Measurements from ENCODE around the gene CEPT1. TPM values are rescaled to one million over a fixed set of nuclear protein-coding genes. Genes with fewer than 3 reads are reported as not detected.

The CEPT1 gene
- total and polyA plus RNA-seq, 8 donors: 4.6 to 71.4 (median 13.5) TPM

GRCh38 chr1:111133866-111134265 lies 6.2 kb upstream of the CEPT1 start:
- WGBS, 5 donors: 93 to 100% (median 95%) methylated on average over 1 of the region's 1 CpG
- TF ChIP-seq POLR2AphosphoS5 (IDR thresholded peaks at IDR 0.05): no peak
- TF ChIP-seq CTCF (IDR thresholded peaks at IDR 0.05): no peak
- no peak for TF ChIP-seq POLR2A (IDR thresholded peaks at IDR 0.05)
- no peak for TF ChIP-seq EP300 (IDR thresholded peaks at IDR 0.05)
- Histone ChIP-seq H3K36me3 (peaks cover 3 to 47% (median 36%) of the 10 kb centered on the region in 4 donors), H3K4me1 (peaks cover 0 to 16% (median 10%) of the 10 kb centered on the region in 4 donors), H3K4me3 (no peak overlapping the region), H3K9me3 (no peaks in the 10 kb centered on the region), H3K27me3 (no peaks in the 10 kb centered on the region), H3K27ac (peak overlapping the region in 1 of 5 donors; percentile 10)
- no peak for DNase-seq
- intact Hi-C loops (cut with DNase I; ENCODE audit: low total_unique reads): no loop called here

- H3K4me1 ChIP-seq: peaks cover 18 to 46% (median 41%) of the 10 kb centered on the region in 4 donors
- intact Hi-C loops (cut with DNase I; ENCODE audit: low total_unique reads): no loop called here
- WGBS, 5 donors: 0 to 1% (median 0%) methylated on average over 23 to 33 of the region's 33 CpGs
- TF ChIP-seq POLR2AphosphoS5 (IDR thresholded peaks at IDR 0.05): no peak
- TF ChIP-seq CTCF (IDR thresholded peaks at IDR 0.05): no peak
- TF ChIP-seq POLR2A (IDR thresholded peaks at IDR 0.05): no peak
- TF ChIP-seq EP300 (IDR thresholded peaks at IDR 0.05): no peak
- H3K27me3 ChIP-seq: no peaks in the 10 kb centered on the region
- H3K36me3 ChIP-seq: peaks cover 3 to 26% (median 18%) of the 10 kb centered on the region in 4 donors
- H3K4me3 ChIP-seq: peak overlapping the region; percentile 85 to 96 (median 92)
- no peaks in the 10 kb centered on the region for H3K9me3 ChIP-seq
- DNase-seq: peak; percentile 30 to 85
- H3K27ac ChIP-seq: peak overlapping the region; percentile 78 to 97 (median 95)
These were observed 583 bp upstream of the CEPT1 start for GRCh38 chr1:111139324-111139955.

GRCh38 chr1:111140680-111140967 lies 601 bp downstream of the CEPT1 start:
- WGBS, 5 donors: 0% methylated on average over 6 to 9 of the region's 9 CpGs
- DNase-seq: peak in 1 of 2 donors; percentile 58
- Histone ChIP-seq H3K4me3 (peak overlapping the region; percentile 85 to 96 (median 92)), H3K27me3 (no peaks in the 10 kb centered on the region), H3K9me3 (no peaks in the 10 kb centered on the region), H3K4me1 (peaks cover 18 to 46% (median 41%) of the 10 kb centered on the region in 4 donors), H3K36me3 (peaks cover 3 to 23% (median 10%) of the 10 kb centered on the region in 4 donors), H3K27ac (peak overlapping the region; percentile 78 to 97 (median 95))
- no peak for TF ChIP-seq POLR2AphosphoS5 (IDR thresholded peaks at IDR 0.05)
- no peak for TF ChIP-seq EP300 (IDR thresholded peaks at IDR 0.05)
- no peak for TF ChIP-seq CTCF (IDR thresholded peaks at IDR 0.05)
- no peak for TF ChIP-seq POLR2A (IDR thresholded peaks at IDR 0.05)
- intact Hi-C loops (cut with DNase I; ENCODE audit: low total_unique reads): no loop called here

GRCh38 chr1:111141245-111142220 lies 1.5 kb downstream of the CEPT1 start:
- Histone ChIP-seq H3K9me3 (no peaks in the 10 kb centered on the region), H3K27me3 (no peaks in the 10 kb centered on the region), H3K4me1 (peaks cover 18 to 55% (median 44%) of the 10 kb centered on the region in 4 donors), H3K27ac (peak overlapping the region in 2 of 5 donors; percentile 97), H3K4me3 (peak overlapping the region; percentile 85 to 96 (median 92)), H3K36me3 (peaks cover 0 to 16% (median 2%) of the 10 kb centered on the region in 4 donors)
- DNase-seq: peak in 1 of 2 donors; percentile 23
- intact Hi-C loops (cut with DNase I; ENCODE audit: low total_unique reads): no loop called here
- 23 to 28% (median 26%) methylated on average over 5 of the region's 5 CpGs for WGBS, 5 donors
- TF ChIP-seq POLR2AphosphoS5 (IDR thresholded peaks at IDR 0.05) (no peak), CTCF (IDR thresholded peaks at IDR 0.05) (no peak), POLR2A (IDR thresholded peaks at IDR 0.05) (no peak)
